RWPE2 (cell line): ENCODE results near the gene STK39.

ENCODE experiments used
- ATAC-seq: fragments of 200-7000 bp; cut with Tn5 transposase; 3 replicates; pipeline ENCODE4 v1.9.1; 2021; ENCODE audit warnings: low read depth
- DNase-seq: peaks from one replicate; pipeline ENCODE4 v3.0.0-alpha.2; 2020; ENCODE audit warnings: low spot score
- H3K27ac ChIP-seq: fragments of 450-650 bp; 2 replicates; pipeline ENCODE4 v1.5.1; 2017; ENCODE audit warnings: mild to moderate bottlenecking; ENCODE audit not compliant: poor library complexity, severe bottlenecking
- H3K27me3 ChIP-seq: fragments of 250-450 bp; sonication (Bioruptor Pico); 2 replicates; pipeline ENCODE4 v1.5.1; 2021; ENCODE audit warnings: mild to moderate bottlenecking, moderate library complexity; ENCODE audit not compliant: insufficient read depth, poor library complexity, severe bottlenecking
- H3K36me3 ChIP-seq: fragments of 250-450 bp; sonication (Bioruptor Pico); 2 replicates; pipeline ENCODE4 v1.5.1; 2020; ENCODE audit warnings: low read depth, mild to moderate bottlenecking, moderate library complexity
- H3K4me1 ChIP-seq: fragments of 250-450 bp; sonication (Bioruptor Pico); 2 replicates; pipeline ENCODE4 v1.5.1; 2021; ENCODE audit warnings: mild to moderate bottlenecking, moderate library complexity; ENCODE audit not compliant: insufficient read depth, poor library complexity, severe bottlenecking
- H3K4me3 ChIP-seq: fragments of 250-450 bp; sonication (Bioruptor Pico); 2 replicates; pipeline ENCODE4 v1.5.1; 2021; ENCODE audit warnings: mild to moderate bottlenecking, moderate library complexity; ENCODE audit not compliant: severe bottlenecking
- H3K9me3 ChIP-seq: fragments of 250-450 bp; sonication (Bioruptor Pico); 2 replicates; pipeline ENCODE4 v1.5.1; 2021; ENCODE audit warnings: mild to moderate bottlenecking, moderate library complexity; ENCODE audit not compliant: severe bottlenecking
- TF ChIP-seq, protein P1 (sequence below): fragments of 450-650 bp; IDR thresholded peaks from one replicate; pipeline ENCODE4 v1.5.1; 2017; ENCODE audit warnings: mild to moderate bottlenecking, moderate library complexity; ENCODE audit not compliant: poor library complexity, severe bottlenecking

Gene STK39

GRCh38 chr2:167916756-167917155 lies 330.6 kb downstream of the STK39 start:
- H3K4me1 ChIP-seq, result no peaks in the 10 kb centered on the region
- no peak overlapping the region for H3K27ac ChIP-seq
- ATAC-seq (no peak), DNase-seq (no peak)
- no peaks in the 10 kb centered on the region for H3K9me3 ChIP-seq
- H3K27me3 ChIP-seq, result no peaks in the 10 kb centered on the region
- TF ChIP-seq, protein P1, sequence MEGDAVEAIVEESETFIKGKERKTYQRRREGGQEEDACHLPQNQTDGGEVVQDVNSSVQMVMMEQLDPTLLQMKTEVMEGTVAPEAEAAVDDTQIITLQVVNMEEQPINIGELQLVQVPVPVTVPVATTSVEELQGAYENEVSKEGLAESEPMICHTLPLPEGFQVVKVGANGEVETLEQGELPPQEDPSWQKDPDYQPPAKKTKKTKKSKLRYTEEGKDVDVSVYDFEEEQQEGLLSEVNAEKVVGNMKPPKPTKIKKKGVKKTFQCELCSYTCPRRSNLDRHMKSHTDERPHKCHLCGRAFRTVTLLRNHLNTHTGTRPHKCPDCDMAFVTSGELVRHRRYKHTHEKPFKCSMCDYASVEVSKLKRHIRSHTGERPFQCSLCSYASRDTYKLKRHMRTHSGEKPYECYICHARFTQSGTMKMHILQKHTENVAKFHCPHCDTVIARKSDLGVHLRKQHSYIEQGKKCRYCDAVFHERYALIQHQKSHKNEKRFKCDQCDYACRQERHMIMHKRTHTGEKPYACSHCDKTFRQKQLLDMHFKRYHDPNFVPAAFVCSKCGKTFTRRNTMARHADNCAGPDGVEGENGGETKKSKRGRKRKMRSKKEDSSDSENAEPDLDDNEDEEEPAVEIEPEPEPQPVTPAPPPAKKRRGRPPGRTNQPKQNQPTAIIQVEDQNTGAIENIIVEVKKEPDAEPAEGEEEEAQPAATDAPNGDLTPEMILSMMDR, result no peak
- no peaks in the 10 kb centered on the region for H3K36me3 ChIP-seq
- H3K4me3 ChIP-seq, result no peak overlapping the region

- TF ChIP-seq, protein P1, result no peak
- H3K27me3 ChIP-seq, result no peaks in the 10 kb centered on the region
- H3K27ac ChIP-seq, result no peak overlapping the region
- H3K9me3 ChIP-seq, result no peaks in the 10 kb centered on the region
- H3K4me1 ChIP-seq, result no peaks in the 10 kb centered on the region
- no peak for DNase-seq
- H3K36me3 ChIP-seq, result no peaks in the 10 kb centered on the region
- no peak for ATAC-seq
- H3K4me3 ChIP-seq, result no peak overlapping the region
Observed at GRCh38 chr2:167914969-167915368, 332.4 kb downstream of the STK39 start.

DNA sequence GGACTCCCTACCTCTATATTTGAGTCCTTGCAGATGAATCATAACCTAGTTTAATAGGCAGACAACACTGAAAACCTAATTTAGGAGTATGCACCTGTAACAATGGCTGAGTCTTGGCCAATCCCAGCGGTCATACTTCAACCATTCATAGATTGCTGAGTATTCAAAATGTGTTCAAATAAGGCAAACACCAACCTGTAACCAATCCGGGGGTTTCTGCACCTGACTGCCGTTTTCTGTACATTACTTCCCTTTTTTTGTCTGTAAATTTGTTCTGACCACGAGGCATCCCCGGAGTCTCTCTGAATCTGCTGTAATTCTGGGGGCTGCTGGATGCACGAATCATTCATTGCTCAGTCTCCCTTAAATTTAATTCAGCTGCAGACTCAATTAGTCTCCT lies 338.6 kb downstream of the STK39 start:
- DNase-seq, result no peak
- no peaks in the 10 kb centered on the region for H3K4me1 ChIP-seq
- H3K9me3 ChIP-seq, result no peaks in the 10 kb centered on the region
- H3K36me3 ChIP-seq, result no peaks in the 10 kb centered on the region
- H3K27ac ChIP-seq, result no peak overlapping the region
- no peak overlapping the region for H3K4me3 ChIP-seq
- TF ChIP-seq, protein P1, result no peak
- no peak for ATAC-seq
- H3K27me3 ChIP-seq, result no peaks in the 10 kb centered on the region

DNA sequence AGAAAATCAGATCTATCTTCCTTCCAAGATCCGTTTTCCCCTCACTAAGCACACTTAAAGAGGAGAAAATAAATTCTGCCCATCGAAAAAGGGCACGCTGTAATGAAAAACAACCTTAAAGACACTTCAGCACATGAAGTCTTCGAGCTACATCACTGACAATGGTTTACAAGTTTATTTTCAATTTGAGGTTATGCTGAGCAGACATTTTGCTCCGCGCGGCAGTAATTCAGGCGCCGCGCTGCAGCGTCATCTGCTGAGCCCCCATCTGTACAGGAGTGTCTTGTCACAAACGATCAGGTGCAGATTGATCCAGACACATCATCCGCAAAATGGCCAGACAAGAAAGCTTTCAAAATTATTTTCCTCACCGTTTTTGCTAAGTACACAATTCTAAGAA lies 341.7 kb downstream of the STK39 start:
- Histone ChIP-seq H3K27ac (no peak overlapping the region), H3K27me3 (peaks cover 3% of the 10 kb centered on the region), H3K4me1 (no peaks in the 10 kb centered on the region), H3K4me3 (no peak overlapping the region), H3K36me3 (no peaks in the 10 kb centered on the region), H3K9me3 (no peaks in the 10 kb centered on the region)
- ATAC-seq, result no peak
- DNase-seq, result no peak
- TF ChIP-seq, protein P1, result no peak
